Vagina (tissue), 2 donors: ENCODE results near the gene SRGAP3. TPM values are rescaled to one million over a fixed set of nuclear protein-coding genes. Genes with fewer than 3 reads are reported as not detected.

Experiments
- DNase-seq, 2 donors: peaks; one replicate each; pipeline ENCODE4 v3.0.0-alpha.2; 2017; ENCODE audit errors: extremely low spot score in 2 of 2
- H3K27ac ChIP-seq: fragments of 200-600 bp; sonication (generic); one replicate; pipeline ENCODE4 v1.5.1; 2019
- H3K27me3 ChIP-seq: fragments of 200-600 bp; sonication (generic); one replicate; pipeline ENCODE4 v1.5.1; 2019
- H3K36me3 ChIP-seq, 2 donors: fragments of 200-600 bp; sonication (generic); one replicate each; pipeline ENCODE4 v1.5.1; 2017 to 2019
- H3K4me1 ChIP-seq: fragments of 200-600 bp; sonication (generic); one replicate; pipeline ENCODE4 v1.5.1; 2019
- H3K4me3 ChIP-seq, 2 donors: fragments of 200-600 bp; sonication (generic); 1 replicate in 1 of 2; 2 replicates in 1 of 2; pipeline ENCODE4 v1.5.1; 2016 to 2019
- H3K9me3 ChIP-seq: fragments of 200-600 bp; sonication (generic); one replicate; pipeline ENCODE4 v1.5.1; 2019
- POLR2A ChIP-seq, 2 donors: fragments of 450-650 bp; IDR thresholded peaks; one replicate each; pipeline ENCODE4 v1.6.1; 2017; ENCODE audit warnings: antibody characterized with exemption in 2 of 2, mild to moderate bottlenecking in 2 of 2, moderate library complexity in 2 of 2
- POLR2AphosphoS5 ChIP-seq, 2 donors: sonication (generic); formaldehyde crosslinking; IDR thresholded peaks; one replicate each; pipeline ENCODE4 v1.9.0; 2017; ENCODE audit warnings: antibody characterized with exemption in 2 of 2, mild to moderate bottlenecking in 2 of 2, low read depth in 1 of 2; ENCODE audit not compliant: insufficient read depth in 1 of 2
- intact Hi-C: fragments of 100-400 bp; cut with DNase I; formaldehyde crosslinking; loops from one replicate; pipeline ENCODE4 v1.15.1; 2023
- total RNA-seq: library from RNA; depleted of rRNA; stranded (reverse); fragments of >200 nt; gene quantifications from one replicate; pipeline ENCODE4 v1.2.3, GENCODE V29; 2016
- TF ChIP-seq, protein P1 (sequence below), 3 experiments: fragments of 450-650 bp in 2 of 3; fragments of 200-600 bp in 1 of 3; sonication (generic) in 1 of 3; IDR thresholded peaks; one replicate each; pipeline ENCODE4 v1.5.1; 2017 to 2019; ENCODE audit warnings: antibody characterized with exemption in 3 of 3, mild to moderate bottlenecking in 2 of 3, moderate library complexity in 2 of 3

Gene SRGAP3
- total RNA-seq, 1 donor from 2014 or later, result 20.6 TPM

DNA sequence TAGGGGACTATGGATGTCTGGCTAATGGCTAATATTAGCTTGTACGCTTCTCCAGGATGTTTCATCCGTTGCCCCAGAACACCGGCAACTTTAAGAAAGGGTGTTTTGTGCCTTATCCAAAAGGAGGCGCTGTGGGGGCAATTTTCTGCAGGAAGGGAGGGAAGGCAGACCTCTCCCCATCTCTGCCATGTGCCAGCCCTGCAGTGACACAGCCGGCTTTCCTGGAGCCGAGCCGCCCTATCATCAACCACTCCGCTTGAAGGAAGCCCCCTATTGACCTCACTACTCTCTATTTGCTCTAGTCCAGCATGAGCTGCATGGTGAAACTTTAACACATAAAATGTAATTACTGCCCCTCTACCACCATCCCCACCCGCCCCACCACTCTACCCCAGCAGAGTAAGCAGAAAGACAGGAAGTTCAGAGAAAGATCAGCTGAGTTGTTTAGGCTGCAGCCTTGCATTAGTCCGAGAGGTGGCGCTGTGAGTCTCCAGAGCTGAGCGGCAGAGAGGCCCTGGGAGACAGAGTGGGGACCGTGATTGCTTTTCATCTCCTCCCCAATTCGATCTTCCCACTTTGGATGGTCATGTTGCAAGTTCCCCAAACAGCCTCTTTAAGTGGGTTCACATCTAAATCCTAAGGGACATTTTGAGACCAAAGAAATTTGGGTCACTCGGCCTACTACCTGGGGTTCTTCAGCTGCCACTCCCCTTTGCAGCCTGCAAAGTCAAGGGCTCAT is 261.6 kb downstream of the SRGAP3 start:
- H3K27me3 ChIP-seq, result no peaks in the 10 kb centered on the region
- H3K36me3 ChIP-seq, result no peaks in the 10 kb centered on the region
- intact Hi-C loops, result loop anchor here (5.0 kb wide), 1 partner anchor 314 kb away; no protein-coding TSS in a partner anchor
- no peak overlapping the region for H3K27ac ChIP-seq
- H3K9me3 ChIP-seq, result no peaks in the 10 kb centered on the region
- DNase-seq, result peak in 1 of 2 donors; percentile 64
- TF ChIP-seq POLR2A (IDR thresholded peaks at IDR 0.05), result no peak
- TF ChIP-seq, protein P1, sequence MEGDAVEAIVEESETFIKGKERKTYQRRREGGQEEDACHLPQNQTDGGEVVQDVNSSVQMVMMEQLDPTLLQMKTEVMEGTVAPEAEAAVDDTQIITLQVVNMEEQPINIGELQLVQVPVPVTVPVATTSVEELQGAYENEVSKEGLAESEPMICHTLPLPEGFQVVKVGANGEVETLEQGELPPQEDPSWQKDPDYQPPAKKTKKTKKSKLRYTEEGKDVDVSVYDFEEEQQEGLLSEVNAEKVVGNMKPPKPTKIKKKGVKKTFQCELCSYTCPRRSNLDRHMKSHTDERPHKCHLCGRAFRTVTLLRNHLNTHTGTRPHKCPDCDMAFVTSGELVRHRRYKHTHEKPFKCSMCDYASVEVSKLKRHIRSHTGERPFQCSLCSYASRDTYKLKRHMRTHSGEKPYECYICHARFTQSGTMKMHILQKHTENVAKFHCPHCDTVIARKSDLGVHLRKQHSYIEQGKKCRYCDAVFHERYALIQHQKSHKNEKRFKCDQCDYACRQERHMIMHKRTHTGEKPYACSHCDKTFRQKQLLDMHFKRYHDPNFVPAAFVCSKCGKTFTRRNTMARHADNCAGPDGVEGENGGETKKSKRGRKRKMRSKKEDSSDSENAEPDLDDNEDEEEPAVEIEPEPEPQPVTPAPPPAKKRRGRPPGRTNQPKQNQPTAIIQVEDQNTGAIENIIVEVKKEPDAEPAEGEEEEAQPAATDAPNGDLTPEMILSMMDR (IDR thresholded peaks at IDR 0.05), result peak; percentile 20 to 57 (median 52)
- no peak for TF ChIP-seq POLR2AphosphoS5 (IDR thresholded peaks at IDR 0.05; ENCODE audit: insufficient read depth in 1 of 2, low read depth in 1 of 2)
- no peaks in the 10 kb centered on the region for H3K4me1 ChIP-seq
- no peak overlapping the region for H3K4me3 ChIP-seq

DNA sequence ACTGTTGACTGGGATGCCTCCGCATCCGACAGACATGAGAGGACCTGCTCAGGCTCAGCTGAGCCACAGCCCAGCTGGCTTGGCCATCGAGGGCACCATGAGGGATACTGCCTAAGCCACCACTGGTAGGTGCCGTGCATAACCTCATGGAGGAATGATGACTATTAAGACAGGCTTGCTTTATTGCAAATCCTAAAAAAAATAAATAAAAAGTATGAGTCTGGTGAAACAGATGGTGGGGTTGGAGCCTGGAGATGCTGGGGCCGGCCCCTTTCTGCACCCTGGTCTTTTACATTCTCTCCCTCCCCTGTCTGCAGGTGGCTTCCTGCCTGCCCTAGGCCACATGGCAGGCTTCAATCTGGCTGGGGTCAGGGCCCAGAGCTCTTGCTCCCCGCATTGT is 262.2 kb downstream of the SRGAP3 start:
- no peaks in the 10 kb centered on the region for H3K36me3 ChIP-seq
- H3K27me3 ChIP-seq, result no peaks in the 10 kb centered on the region
- intact Hi-C loops, result loop anchor here (5.0 kb wide), 1 partner anchor 315 kb away; no protein-coding TSS in a partner anchor
- H3K27ac ChIP-seq, result no peak overlapping the region
- no peak overlapping the region for H3K4me3 ChIP-seq
- DNase-seq, result peak in 1 of 2 donors; percentile 42
- no peaks in the 10 kb centered on the region for H3K9me3 ChIP-seq
- TF ChIP-seq POLR2A (IDR thresholded peaks at IDR 0.05) (no peak), POLR2AphosphoS5 (IDR thresholded peaks at IDR 0.05; ENCODE audit: insufficient read depth in 1 of 2, low read depth in 1 of 2) (no peak)
- TF ChIP-seq, protein P1 (IDR thresholded peaks at IDR 0.05), result no peak
- H3K4me1 ChIP-seq, result no peaks in the 10 kb centered on the region

DNA sequence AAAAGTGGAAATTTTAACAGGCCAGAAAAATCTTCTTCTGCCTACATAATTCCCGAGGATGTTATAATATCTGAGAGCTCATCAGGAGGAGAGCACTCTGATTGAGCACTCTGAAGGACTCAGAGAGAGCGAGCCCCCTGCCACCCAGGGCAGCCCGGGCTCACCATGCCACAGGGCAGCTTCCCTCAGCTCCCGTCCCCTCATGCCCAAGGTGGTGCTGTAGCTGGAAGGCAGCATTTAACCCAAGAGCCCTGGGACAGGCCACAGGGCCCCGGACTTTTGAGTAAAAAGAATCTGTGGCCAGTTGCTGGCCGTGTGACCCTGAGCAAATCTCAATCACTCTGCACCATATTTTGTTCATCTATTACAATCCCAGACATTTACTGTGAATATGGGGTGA is 262.7 kb downstream of the SRGAP3 start:
- Histone ChIP-seq H3K36me3 (no peaks in the 10 kb centered on the region), H3K4me1 (no peaks in the 10 kb centered on the region), H3K27ac (no peak overlapping the region), H3K9me3 (no peaks in the 10 kb centered on the region), H3K27me3 (no peaks in the 10 kb centered on the region), H3K4me3 (no peak overlapping the region)
- no peak for TF ChIP-seq POLR2A (IDR thresholded peaks at IDR 0.05)
- TF ChIP-seq, protein P1 (IDR thresholded peaks at IDR 0.05), result no peak
- TF ChIP-seq POLR2AphosphoS5 (IDR thresholded peaks at IDR 0.05; ENCODE audit: insufficient read depth in 1 of 2, low read depth in 1 of 2), result no peak
- DNase-seq, result peak in 1 of 2 donors; percentile 44
- intact Hi-C loops, result loop anchor here (5.0 kb wide), 1 partner anchor 316 kb away; no protein-coding TSS in a partner anchor

DNA sequence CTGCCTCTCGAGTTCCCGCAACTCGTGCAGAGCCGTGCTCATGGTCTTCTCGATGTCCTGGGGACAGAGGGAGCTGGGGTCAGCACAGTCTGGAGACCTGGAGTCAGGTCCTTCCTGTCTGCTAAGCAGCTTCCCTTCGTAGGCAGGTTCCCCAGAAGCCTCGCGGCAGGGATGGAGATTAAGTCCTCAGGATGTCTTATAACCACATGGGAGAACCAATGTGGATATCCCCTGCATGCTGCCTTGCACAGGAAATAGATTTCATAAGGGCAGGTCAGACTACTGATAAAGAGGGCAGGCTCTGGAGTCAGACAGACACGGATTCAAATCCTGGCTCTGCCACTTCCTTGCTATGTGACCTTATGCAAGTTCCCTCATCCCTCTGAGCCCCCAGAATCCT is 263.6 kb downstream of the SRGAP3 start:
- no peaks in the 10 kb centered on the region for H3K36me3 ChIP-seq
- DNase-seq, result peak; percentile 64 to 70
- no peak overlapping the region for H3K4me3 ChIP-seq
- intact Hi-C loops, result loop anchor here (5.0 kb wide), 1 partner anchor 316 kb away; no protein-coding TSS in a partner anchor
- H3K4me1 ChIP-seq, result no peaks in the 10 kb centered on the region
- no peaks in the 10 kb centered on the region for H3K9me3 ChIP-seq
- H3K27ac ChIP-seq, result no peak overlapping the region
- no peaks in the 10 kb centered on the region for H3K27me3 ChIP-seq
- no peak for TF ChIP-seq POLR2AphosphoS5 (IDR thresholded peaks at IDR 0.05; ENCODE audit: insufficient read depth in 1 of 2, low read depth in 1 of 2)
- TF ChIP-seq POLR2A (IDR thresholded peaks at IDR 0.05), result no peak
- TF ChIP-seq, protein P1 (IDR thresholded peaks at IDR 0.05), result no peak

DNA sequence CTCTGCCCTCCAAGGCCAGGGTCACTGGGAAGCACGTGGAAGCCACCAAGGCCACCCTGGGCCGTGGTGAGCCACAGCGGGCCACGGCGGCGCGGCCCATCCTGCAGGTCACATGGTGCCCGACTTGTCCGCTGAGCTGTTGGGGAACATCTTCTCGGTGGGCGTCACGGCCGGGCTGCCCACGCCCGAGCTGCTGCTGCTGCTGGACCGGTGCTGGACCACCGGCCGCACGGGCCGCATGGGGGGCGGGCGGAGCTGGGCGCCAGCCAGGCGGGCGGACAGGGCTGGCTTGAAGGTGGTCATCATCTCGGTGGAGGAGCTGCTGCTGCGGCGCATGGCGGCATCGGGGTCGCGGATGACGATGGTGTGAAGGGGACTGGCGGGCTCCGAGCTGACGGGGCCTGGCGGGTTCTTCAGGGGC is 264.0 kb downstream of the SRGAP3 start:
- H3K4me3 ChIP-seq, result no peak overlapping the region
- H3K27ac ChIP-seq, result no peak overlapping the region
- no peaks in the 10 kb centered on the region for H3K27me3 ChIP-seq
- no peaks in the 10 kb centered on the region for H3K4me1 ChIP-seq
- TF ChIP-seq POLR2A (IDR thresholded peaks at IDR 0.05) (no peak), POLR2AphosphoS5 (IDR thresholded peaks at IDR 0.05; ENCODE audit: insufficient read depth in 1 of 2, low read depth in 1 of 2) (no peak)
- TF ChIP-seq, protein P1 (IDR thresholded peaks at IDR 0.05), result no peak
- no peaks in the 10 kb centered on the region for H3K36me3 ChIP-seq
- DNase-seq, result peak in 1 of 2 donors; percentile 95
- no peaks in the 10 kb centered on the region for H3K9me3 ChIP-seq
- intact Hi-C loops, result loop anchor here (5.0 kb wide), 1 partner anchor 317 kb away; no protein-coding TSS in a partner anchor
